Measurements from ENCODE around the gene FIP1L1. TPM values are rescaled to one million over a fixed set of nuclear protein-coding genes. Genes with fewer than 3 reads are reported as not detected.

FIP1L1 gene
- total RNA-seq, 1 donor from 2014 or later: 84.2 TPM

- no peaks in the 10 kb centered on the region for H3K4me1 Mint-ChIP-seq (ENCODE audit: low read depth)
- H3K4me3 Mint-ChIP-seq (ENCODE audit: low read depth): no peak overlapping the region
- TF ChIP-seq CTCF (IDR thresholded peaks at IDR 0.05; ENCODE audit: unreplicated experiment): no peak
- H3K27me3 Mint-ChIP-seq: no peaks in the 10 kb centered on the region
- no peak for DNase-seq (ENCODE audit: low spot score, unreplicated experiment)
- H3K27ac Mint-ChIP-seq: no peak overlapping the region
- peaks cover 16% of the 10 kb centered on the region for H3K36me3 Mint-ChIP-seq (ENCODE audit: insufficient read depth)
- no peaks in the 10 kb centered on the region for H3K9me3 Mint-ChIP-seq (ENCODE audit: low read depth)
Observed at GRCh38 chr4:53427366-53427765, 49.9 kb downstream of the FIP1L1 start.

DNA sequence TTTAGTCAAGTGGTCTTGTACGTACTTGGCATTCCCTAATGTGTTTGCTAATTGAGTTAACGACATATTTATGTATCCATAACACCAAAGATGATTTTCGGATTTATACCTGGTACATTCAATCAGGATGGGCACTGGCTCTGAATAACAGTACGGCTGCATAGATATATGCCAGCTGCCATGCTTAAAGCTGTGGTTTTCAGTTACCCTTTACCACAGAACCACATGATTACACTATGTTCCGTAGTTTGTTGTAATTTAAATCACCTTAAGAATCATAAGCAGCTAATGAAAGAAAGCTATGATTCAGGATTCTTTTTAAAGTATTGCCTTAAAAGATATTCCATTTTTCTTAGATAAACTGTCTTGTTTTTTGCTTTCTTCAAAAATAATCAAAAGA, 53.6 kb downstream of the FIP1L1 start:
- Mint-ChIP-seq H3K27me3 (no peaks in the 10 kb centered on the region), H3K9me3 (ENCODE audit: low read depth) (no peaks in the 10 kb centered on the region), H3K4me1 (ENCODE audit: low read depth) (no peaks in the 10 kb centered on the region), H3K4me3 (ENCODE audit: low read depth) (no peak overlapping the region), H3K36me3 (ENCODE audit: insufficient read depth) (peaks cover 19% of the 10 kb centered on the region), H3K27ac (peak overlapping the region; percentile 63)
- no peak for TF ChIP-seq CTCF (IDR thresholded peaks at IDR 0.05; ENCODE audit: unreplicated experiment)
- no peak for DNase-seq (ENCODE audit: low spot score, unreplicated experiment)

- Mint-ChIP-seq H3K4me3 (ENCODE audit: low read depth) (no peak overlapping the region), H3K36me3 (ENCODE audit: insufficient read depth) (peaks cover 24% of the 10 kb centered on the region), H3K27ac (no peak overlapping the region), H3K27me3 (no peaks in the 10 kb centered on the region), H3K4me1 (ENCODE audit: low read depth) (no peaks in the 10 kb centered on the region), H3K9me3 (ENCODE audit: low read depth) (no peaks in the 10 kb centered on the region)
- DNase-seq (ENCODE audit: low spot score, unreplicated experiment): no peak
- TF ChIP-seq CTCF (IDR thresholded peaks at IDR 0.05; ENCODE audit: unreplicated experiment): no peak
Observed at GRCh38 chr4:53432528-53433424, 55.3 kb downstream of the FIP1L1 start.

- H3K27ac Mint-ChIP-seq: no peak overlapping the region
- H3K4me1 Mint-ChIP-seq (ENCODE audit: low read depth): peaks cover 2% of the 10 kb centered on the region
- no peaks in the 10 kb centered on the region for H3K27me3 Mint-ChIP-seq
- H3K9me3 Mint-ChIP-seq (ENCODE audit: low read depth): no peaks in the 10 kb centered on the region
- H3K4me3 Mint-ChIP-seq (ENCODE audit: low read depth): no peak overlapping the region
- peaks cover 13% of the 10 kb centered on the region for H3K36me3 Mint-ChIP-seq (ENCODE audit: insufficient read depth)
- TF ChIP-seq CTCF (IDR thresholded peaks at IDR 0.05; ENCODE audit: unreplicated experiment): no peak
- DNase-seq (ENCODE audit: low spot score, unreplicated experiment): no peak
Observed at GRCh38 chr4:53436251-53436650, 58.8 kb downstream of the FIP1L1 start.

GRCh38 chr4:53441564-53441963, 64.1 kb downstream of the FIP1L1 start:
- Mint-ChIP-seq H3K4me3 (ENCODE audit: low read depth) (no peak overlapping the region), H3K36me3 (ENCODE audit: insufficient read depth) (peaks cover 19% of the 10 kb centered on the region), H3K27ac (peak overlapping the region; percentile 19), H3K4me1 (ENCODE audit: low read depth) (peaks cover 2% of the 10 kb centered on the region), H3K27me3 (no peaks in the 10 kb centered on the region), H3K9me3 (ENCODE audit: low read depth) (no peaks in the 10 kb centered on the region)
- no peak for TF ChIP-seq CTCF (IDR thresholded peaks at IDR 0.05; ENCODE audit: unreplicated experiment)
- no peak for DNase-seq (ENCODE audit: low spot score, unreplicated experiment)

Measured in progenitor cell of endocrine pancreas (in vitro differentiated cells).